ENCODE results near the gene SRSF8.

Gene SRSF8

DNA sequence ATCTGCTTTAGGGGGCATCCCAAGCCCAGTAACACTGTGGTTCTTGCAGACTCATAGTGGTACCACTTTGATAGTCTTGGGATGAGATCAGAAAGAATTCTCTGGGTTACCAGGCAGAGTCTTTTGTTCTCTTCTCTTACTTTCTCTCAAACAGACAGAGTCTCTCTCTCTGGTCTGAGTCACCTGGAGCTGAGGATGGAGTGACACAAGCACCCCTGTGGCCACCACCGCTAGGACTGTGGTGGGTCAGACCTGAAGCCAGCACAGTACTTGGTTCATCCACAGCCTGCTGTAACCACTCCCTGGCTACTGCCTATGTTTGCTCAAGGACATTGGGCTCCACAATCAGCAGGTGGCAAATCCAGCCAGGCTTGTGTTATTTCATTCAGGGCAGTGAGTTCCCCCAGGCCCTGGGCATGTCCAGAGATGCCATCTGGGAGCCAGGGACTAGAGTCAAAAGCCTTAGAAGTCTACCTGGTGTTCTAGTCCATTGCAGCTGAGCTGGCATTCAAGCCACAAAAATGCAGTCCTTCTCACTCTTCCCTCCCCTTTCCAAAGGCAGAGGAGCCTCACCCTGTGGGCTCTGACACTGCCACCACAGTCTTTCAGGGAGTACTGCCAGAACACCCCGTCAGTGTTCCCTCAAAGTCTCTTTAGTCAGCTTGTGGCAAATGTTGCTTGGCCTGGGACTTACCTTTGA, 52.8 kb downstream of the SRSF8 start:
- TF ChIP-seq, protein P1, sequence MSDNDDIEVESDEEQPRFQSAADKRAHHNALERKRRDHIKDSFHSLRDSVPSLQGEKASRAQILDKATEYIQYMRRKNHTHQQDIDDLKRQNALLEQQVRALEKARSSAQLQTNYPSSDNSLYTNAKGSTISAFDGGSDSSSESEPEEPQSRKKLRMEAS (IDR thresholded peaks at IDR 0.05; ENCODE audit: low read depth, low read length): no peak
- TF ChIP-seq, protein P2, sequence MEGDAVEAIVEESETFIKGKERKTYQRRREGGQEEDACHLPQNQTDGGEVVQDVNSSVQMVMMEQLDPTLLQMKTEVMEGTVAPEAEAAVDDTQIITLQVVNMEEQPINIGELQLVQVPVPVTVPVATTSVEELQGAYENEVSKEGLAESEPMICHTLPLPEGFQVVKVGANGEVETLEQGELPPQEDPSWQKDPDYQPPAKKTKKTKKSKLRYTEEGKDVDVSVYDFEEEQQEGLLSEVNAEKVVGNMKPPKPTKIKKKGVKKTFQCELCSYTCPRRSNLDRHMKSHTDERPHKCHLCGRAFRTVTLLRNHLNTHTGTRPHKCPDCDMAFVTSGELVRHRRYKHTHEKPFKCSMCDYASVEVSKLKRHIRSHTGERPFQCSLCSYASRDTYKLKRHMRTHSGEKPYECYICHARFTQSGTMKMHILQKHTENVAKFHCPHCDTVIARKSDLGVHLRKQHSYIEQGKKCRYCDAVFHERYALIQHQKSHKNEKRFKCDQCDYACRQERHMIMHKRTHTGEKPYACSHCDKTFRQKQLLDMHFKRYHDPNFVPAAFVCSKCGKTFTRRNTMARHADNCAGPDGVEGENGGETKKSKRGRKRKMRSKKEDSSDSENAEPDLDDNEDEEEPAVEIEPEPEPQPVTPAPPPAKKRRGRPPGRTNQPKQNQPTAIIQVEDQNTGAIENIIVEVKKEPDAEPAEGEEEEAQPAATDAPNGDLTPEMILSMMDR (IDR thresholded peaks at IDR 0.05; ENCODE audit: low read depth, low read length): no peak
- no peak for TF ChIP-seq MYC (IDR thresholded peaks at IDR 0.05; ENCODE audit: low read depth, low read length)
- TF ChIP-seq POLR2A (IDR thresholded peaks at IDR 0.05; ENCODE audit: extremely low read depth, insufficient read length): no peak
- no peak for DNase-seq (ENCODE audit: low read depth)

More for the DNA sequence above, 52.8 kb downstream of the SRSF8 start:
- no peak overlapping the region for H3K4me3 ChIP-seq (ENCODE audit: low read depth, low read length)
